Lower leg skin (tissue), 4 donors: ENCODE measurements around the gene CFAP92. TPM values are rescaled to one million over a fixed set of nuclear protein-coding genes. Genes with fewer than 3 reads are reported as not detected.

Experiments
- DNase-seq, 2 donors: peaks; one replicate each; pipeline ENCODE4 v3.0.0-alpha.2; 2019; ENCODE audit warnings: low spot score in 2 of 2
- H3K4me3 ChIP-seq: fragments of 200-600 bp; sonication (generic); 2 replicates; pipeline ENCODE4 v1.5.1; 2017; ENCODE audit warnings: mild to moderate bottlenecking, low read depth; ENCODE audit not compliant: poor library complexity, severe bottlenecking
- POLR2A ChIP-seq, 2 donors: fragments of 450-650 bp; IDR thresholded peaks; one replicate each; pipeline ENCODE4 v1.6.1; 2016 to 2017; ENCODE audit warnings: antibody characterized with exemption in 2 of 2, mild to moderate bottlenecking in 1 of 2, moderate library complexity in 1 of 2
- WGBS, 2 donors: methylation state at CpG; one replicate each; pipeline ENCODE4 v1.1.5; 2018; 5-methylcytosine and 5-hydroxymethylcytosine counted together
- intact Hi-C: fragments of 100-400 bp; cut with DNase I; formaldehyde crosslinking; loops from one replicate; pipeline ENCODE4 v1.15.0; 2023; ENCODE audit warnings: low total_unique reads
- total RNA-seq, 4 donors: library from RNA; depleted of rRNA; stranded (reverse); fragments of >200 nt; gene quantifications; one replicate each; pipeline ENCODE4 v1.1.0, GENCODE V29; 2016
- TF ChIP-seq, protein P1 (sequence below), 3 donors: fragments of 450-650 bp; IDR thresholded peaks; one replicate each; pipeline ENCODE4 v1.5.1; 2016; ENCODE audit warnings: antibody characterized with exemption in 3 of 3, mild to moderate bottlenecking in 3 of 3, moderate library complexity in 2 of 3

CFAP92 gene
- total RNA-seq, 4 donors from 2014 or later, result 0.19 to 0.59 (median 0.25) TPM

GRCh38 chr3:128879991-128880390, 113.9 kb downstream of the CFAP92 start:
- WGBS, 2 donors, result 0 to 1% methylated on average over 6 of the region's 6 CpGs
- TF ChIP-seq POLR2A (IDR thresholded peaks at IDR 0.05), result no peak
- TF ChIP-seq, protein P1, sequence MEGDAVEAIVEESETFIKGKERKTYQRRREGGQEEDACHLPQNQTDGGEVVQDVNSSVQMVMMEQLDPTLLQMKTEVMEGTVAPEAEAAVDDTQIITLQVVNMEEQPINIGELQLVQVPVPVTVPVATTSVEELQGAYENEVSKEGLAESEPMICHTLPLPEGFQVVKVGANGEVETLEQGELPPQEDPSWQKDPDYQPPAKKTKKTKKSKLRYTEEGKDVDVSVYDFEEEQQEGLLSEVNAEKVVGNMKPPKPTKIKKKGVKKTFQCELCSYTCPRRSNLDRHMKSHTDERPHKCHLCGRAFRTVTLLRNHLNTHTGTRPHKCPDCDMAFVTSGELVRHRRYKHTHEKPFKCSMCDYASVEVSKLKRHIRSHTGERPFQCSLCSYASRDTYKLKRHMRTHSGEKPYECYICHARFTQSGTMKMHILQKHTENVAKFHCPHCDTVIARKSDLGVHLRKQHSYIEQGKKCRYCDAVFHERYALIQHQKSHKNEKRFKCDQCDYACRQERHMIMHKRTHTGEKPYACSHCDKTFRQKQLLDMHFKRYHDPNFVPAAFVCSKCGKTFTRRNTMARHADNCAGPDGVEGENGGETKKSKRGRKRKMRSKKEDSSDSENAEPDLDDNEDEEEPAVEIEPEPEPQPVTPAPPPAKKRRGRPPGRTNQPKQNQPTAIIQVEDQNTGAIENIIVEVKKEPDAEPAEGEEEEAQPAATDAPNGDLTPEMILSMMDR (IDR thresholded peaks at IDR 0.05), result no peak
- peak overlapping the region; percentile 75 for H3K4me3 ChIP-seq
- no peak for DNase-seq
- intact Hi-C loops, result no loop called here

DNA sequence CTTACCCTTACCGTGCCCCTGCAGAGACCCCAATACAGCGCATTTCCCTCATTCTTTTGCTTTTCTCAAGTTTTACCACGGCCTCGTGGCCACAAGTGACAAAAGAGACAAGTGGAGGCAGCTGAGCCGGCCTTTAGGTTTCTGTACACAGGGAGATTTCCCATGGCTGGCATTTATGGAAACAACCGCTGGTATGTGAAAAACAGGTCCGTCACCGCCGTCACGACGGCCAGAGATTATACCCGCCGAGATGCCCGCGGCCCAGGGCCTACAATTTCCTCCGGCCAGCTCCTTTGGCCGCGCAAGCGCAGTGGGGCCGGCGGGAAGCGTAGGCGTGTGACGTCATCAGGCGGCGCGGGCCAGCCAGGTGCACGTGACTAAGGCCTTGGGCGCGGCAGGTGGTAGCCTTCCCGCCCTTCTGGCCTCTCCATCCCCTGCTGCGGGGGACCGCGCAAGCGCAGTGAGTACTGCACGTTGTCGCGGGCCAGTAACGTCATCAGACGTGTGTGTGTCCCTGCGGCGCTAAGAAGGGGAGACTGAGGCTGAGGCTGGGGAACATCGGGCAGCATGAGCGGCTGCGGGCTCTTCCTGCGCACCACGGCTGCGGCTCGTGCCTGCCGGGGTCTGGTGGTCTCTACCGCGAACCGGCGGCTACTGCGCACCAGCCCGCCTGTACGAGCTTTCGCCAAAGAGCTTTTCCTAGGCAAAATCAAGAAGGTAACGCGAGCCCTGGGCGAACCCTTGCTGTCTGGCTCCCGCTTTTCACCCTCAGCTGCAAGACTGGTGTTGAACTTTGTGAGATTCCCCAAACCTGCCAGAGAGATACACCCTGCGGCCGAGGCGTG, 114.5 kb downstream of the CFAP92 start, which contains the start of gene ACAD9:
ACAD9 (plus strand) TSS at position 496 of the 845 bp plus-strand sequence; CDS start at position 568, 72 bp downstream.
- H3K4me3 ChIP-seq, result peak within 1 kb of the TSS; percentile 75
- DNase-seq, result peak; percentile 97 to 99
- intact Hi-C loops, result no loop called here
- 0 to 1% methylated on average over 35 to 56 of the region's 65 CpGs for WGBS, 2 donors
- TF ChIP-seq, protein P1 (IDR thresholded peaks at IDR 0.05), result no peak
- TF ChIP-seq POLR2A (IDR thresholded peaks at IDR 0.05), result peak in 1 of 2 donors; percentile 55

GRCh38 chr3:128878556-128879124, 115.2 kb downstream of the CFAP92 start:
- TF ChIP-seq, protein P1 (IDR thresholded peaks at IDR 0.05), result no peak
- TF ChIP-seq POLR2A (IDR thresholded peaks at IDR 0.05), result no peak
- H3K4me3 ChIP-seq, result peak overlapping the region; percentile 38
- intact Hi-C loops, result no loop called here
- DNase-seq, result peak in 1 of 2 donors; percentile 25
- WGBS, 2 donors, result 0 to 1% methylated on average over 14 of the region's 14 CpGs

GRCh38 chr3:128878011-128878457, 115.8 kb downstream of the CFAP92 start:
- intact Hi-C loops, result no loop called here
- no peak for DNase-seq
- TF ChIP-seq, protein P1 (IDR thresholded peaks at IDR 0.05), result no peak
- no peak for TF ChIP-seq POLR2A (IDR thresholded peaks at IDR 0.05)
- 62 to 65% methylated on average over 7 of the region's 7 CpGs for WGBS, 2 donors
- no peak overlapping the region for H3K4me3 ChIP-seq

GRCh38 chr3:128875556-128876120, 118.2 kb downstream of the CFAP92 start:
- intact Hi-C loops, result no loop called here
- H3K4me3 ChIP-seq, result no peak overlapping the region
- DNase-seq, result no peak
- TF ChIP-seq, protein P1 (IDR thresholded peaks at IDR 0.05), result no peak
- no peak for TF ChIP-seq POLR2A (IDR thresholded peaks at IDR 0.05)
- 54 to 71% methylated on average over 12 of the region's 12 CpGs for WGBS, 2 donors
